Measurements from ENCODE around the gene ATL2.

DNA sequence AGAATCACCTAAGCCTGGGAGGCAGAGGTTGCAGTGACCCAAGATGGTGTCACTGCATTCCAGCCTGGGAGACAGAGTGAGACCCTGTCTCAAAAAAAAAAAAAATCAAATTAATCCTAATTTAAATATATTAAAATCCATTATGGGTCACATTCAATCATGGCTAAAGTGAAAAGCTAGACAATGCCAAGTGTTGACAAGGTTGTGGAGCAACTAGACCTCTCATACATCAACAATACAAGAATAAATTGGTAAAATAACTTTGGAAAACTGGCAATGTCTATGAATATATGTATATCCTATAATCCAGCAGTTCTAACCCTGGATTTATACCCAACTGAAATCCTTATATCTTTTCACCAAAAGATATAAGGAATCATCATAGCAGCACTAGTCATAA is 23.4 kb upstream of the ATL2 start:
- TF ChIP-seq, protein P1, sequence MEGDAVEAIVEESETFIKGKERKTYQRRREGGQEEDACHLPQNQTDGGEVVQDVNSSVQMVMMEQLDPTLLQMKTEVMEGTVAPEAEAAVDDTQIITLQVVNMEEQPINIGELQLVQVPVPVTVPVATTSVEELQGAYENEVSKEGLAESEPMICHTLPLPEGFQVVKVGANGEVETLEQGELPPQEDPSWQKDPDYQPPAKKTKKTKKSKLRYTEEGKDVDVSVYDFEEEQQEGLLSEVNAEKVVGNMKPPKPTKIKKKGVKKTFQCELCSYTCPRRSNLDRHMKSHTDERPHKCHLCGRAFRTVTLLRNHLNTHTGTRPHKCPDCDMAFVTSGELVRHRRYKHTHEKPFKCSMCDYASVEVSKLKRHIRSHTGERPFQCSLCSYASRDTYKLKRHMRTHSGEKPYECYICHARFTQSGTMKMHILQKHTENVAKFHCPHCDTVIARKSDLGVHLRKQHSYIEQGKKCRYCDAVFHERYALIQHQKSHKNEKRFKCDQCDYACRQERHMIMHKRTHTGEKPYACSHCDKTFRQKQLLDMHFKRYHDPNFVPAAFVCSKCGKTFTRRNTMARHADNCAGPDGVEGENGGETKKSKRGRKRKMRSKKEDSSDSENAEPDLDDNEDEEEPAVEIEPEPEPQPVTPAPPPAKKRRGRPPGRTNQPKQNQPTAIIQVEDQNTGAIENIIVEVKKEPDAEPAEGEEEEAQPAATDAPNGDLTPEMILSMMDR (IDR thresholded peaks at IDR 0.05) = no peak
- TF ChIP-seq POLR2AphosphoS5 (IDR thresholded peaks at IDR 0.05) (no peak), POLR2A (IDR thresholded peaks at IDR 0.05) (no peak)

All from gastroesophageal sphincter (tissue), 3 donors.